Measurements from ENCODE around the gene DMAC2L. TPM values are rescaled to one million over a fixed set of nuclear protein-coding genes. Genes with fewer than 3 reads are reported as not detected.
"Not testable (repeated sequence)": the region's sequence is repeated elsewhere in the genome, so short reads cannot be mapped to it uniquely, and the experiment has no call there.

Gene DMAC2L
- total RNA-seq, 1 donor from 2014 or later = 10.8 TPM

DNA sequence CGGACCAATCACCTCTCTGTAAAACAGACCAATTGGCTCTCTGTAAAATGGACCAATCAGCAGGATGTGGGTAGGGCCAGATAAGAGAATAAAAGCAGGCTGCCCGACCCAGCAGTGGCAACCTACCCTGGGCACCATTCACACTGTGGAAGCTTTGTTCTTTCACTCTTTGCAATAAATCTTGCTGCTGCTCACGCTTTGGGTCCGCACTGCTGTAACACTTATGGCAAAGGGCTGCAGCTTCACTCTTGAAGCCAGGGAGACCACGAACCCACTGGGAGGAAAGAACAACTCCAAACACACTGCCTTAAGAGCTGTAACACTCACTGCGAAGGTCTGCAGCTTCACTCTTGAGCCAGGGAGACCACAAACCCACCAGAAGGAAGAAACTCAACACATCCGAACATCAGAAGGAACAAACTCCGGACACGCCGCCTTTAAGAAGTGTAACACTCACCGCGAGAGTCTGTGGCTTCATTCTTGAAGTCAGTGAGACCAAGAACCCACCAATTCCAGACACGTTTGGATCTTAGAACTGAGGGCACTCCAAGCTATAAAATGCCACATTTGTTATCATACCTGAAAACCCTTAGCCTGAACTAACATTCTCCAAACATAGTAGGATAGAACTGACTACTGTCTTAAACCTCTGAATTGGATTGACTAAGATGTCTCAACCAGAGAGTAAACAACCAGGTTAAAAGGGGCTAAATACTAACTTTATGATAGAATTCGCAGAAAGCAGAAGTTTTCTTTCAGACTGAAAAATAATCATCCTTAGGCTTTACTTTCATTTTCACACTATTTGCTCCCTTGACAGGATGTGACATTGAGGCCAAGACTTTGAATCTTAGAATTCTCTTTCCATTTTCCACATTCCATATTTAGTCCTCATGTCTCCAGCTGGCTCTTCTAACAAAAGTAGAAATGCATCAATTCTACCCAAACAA, 50.9 kb downstream of the DMAC2L start:
- FAIRE-seq (no peak), DNase-seq (ENCODE audit: low read depth) (no peak)
- TF ChIP-seq, protein P1, sequence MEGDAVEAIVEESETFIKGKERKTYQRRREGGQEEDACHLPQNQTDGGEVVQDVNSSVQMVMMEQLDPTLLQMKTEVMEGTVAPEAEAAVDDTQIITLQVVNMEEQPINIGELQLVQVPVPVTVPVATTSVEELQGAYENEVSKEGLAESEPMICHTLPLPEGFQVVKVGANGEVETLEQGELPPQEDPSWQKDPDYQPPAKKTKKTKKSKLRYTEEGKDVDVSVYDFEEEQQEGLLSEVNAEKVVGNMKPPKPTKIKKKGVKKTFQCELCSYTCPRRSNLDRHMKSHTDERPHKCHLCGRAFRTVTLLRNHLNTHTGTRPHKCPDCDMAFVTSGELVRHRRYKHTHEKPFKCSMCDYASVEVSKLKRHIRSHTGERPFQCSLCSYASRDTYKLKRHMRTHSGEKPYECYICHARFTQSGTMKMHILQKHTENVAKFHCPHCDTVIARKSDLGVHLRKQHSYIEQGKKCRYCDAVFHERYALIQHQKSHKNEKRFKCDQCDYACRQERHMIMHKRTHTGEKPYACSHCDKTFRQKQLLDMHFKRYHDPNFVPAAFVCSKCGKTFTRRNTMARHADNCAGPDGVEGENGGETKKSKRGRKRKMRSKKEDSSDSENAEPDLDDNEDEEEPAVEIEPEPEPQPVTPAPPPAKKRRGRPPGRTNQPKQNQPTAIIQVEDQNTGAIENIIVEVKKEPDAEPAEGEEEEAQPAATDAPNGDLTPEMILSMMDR (IDR thresholded peaks at IDR 0.05; ENCODE audit: insufficient read depth, low read length, severe bottlenecking) = no peak
- Histone ChIP-seq H3K4me3 (ENCODE audit: low read depth, low read length) (no peak overlapping the region), H3K27me3 (ENCODE audit: control insufficient read depth, insufficient read depth, low read length) (no peaks in the 10 kb centered on the region), H3K36me3 (ENCODE audit: control insufficient read depth, insufficient read depth, low read length) (no peaks in the 10 kb centered on the region)

DNA sequence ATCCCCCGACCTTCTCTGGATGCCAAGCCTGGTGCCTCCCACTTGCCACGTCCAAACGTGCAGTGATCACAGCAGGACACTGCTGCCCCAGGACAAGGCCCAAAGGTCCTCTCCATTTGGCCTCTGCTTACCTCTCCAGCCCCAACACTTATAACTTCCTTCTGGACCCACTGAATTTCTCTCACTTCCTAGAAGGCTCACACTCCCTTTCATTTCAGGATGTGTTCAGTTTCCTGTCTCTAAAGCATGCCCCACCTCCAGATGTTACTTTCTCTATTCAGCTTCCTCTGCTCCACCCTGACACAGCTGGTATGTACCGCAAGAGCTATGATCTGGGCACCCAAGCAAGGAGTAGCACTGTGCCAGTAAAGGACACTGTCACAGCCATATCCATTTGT, 51.6 kb downstream of the DMAC2L start:
- Histone ChIP-seq H3K36me3 (ENCODE audit: control insufficient read depth, insufficient read depth, low read length) (no peaks in the 10 kb centered on the region), H3K4me3 (ENCODE audit: low read depth, low read length) (no peak overlapping the region), H3K27me3 (ENCODE audit: control insufficient read depth, insufficient read depth, low read length) (no peaks in the 10 kb centered on the region)
- DNase-seq (ENCODE audit: low read depth) (no peak), FAIRE-seq (no peak)
- TF ChIP-seq, protein P1 (IDR thresholded peaks at IDR 0.05; ENCODE audit: insufficient read depth, low read length, severe bottlenecking) = no peak

DNA sequence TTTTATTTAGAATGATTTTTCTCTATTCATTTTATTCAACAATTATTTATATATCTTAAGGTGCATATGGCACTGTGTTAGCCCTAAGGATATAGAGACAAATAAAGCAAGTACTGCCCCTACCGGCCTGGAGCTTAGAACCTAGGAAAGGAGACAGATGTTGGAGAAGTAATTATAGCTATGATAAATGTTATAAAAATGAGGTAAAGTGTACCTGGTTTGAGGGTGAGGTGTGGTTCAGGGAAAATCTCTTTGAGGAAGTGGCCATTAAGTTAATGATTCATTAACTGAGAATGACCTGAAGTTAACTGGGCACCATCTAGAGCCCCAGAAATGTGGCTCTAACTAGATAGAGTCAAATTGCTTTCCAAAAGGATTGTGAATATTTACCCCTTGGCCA, 52.7 kb downstream of the DMAC2L start:
- no peaks in the 10 kb centered on the region for H3K27me3 ChIP-seq (ENCODE audit: control insufficient read depth, insufficient read depth, low read length)
- no peaks in the 10 kb centered on the region for H3K36me3 ChIP-seq (ENCODE audit: control insufficient read depth, insufficient read depth, low read length)
- no peak overlapping the region for H3K4me3 ChIP-seq (ENCODE audit: low read depth, low read length)
- TF ChIP-seq, protein P1 (IDR thresholded peaks at IDR 0.05; ENCODE audit: insufficient read depth, low read length, severe bottlenecking) = no peak
- DNase-seq (ENCODE audit: low read depth) (peak; percentile 70), FAIRE-seq (no peak)

GRCh38 chr14:50365572-50365971, 53.4 kb downstream of the DMAC2L start:
- not testable (repeated sequence) for FAIRE-seq; H3K36me3 ChIP-seq (ENCODE audit: control insufficient read depth, insufficient read depth, low read length); H3K27me3 ChIP-seq (ENCODE audit: control insufficient read depth, insufficient read depth, low read length); H3K4me3 ChIP-seq (ENCODE audit: low read depth, low read length); DNase-seq (ENCODE audit: low read depth)

DNA sequence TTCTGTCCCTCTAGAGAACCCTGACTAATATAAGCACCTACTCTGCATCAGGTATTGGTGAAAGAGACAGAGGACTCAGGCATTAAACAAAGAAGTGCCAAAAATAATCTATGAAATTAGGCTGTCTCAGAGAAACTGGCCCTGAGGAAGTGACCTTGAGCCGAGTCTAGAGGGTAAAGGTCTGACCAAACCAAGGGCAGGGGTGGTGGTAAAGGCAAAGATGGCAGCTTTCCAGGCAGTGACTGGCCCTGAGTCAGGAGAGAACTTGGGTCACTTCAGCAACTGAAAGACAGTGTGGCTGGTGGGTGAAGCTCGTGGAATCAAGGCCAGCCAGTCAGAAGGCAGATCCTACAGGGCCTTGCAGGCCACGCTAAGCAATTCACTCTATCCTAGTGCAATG, 54.0 kb downstream of the DMAC2L start:
- no peak for DNase-seq (ENCODE audit: low read depth)
- no peaks in the 10 kb centered on the region for H3K27me3 ChIP-seq (ENCODE audit: control insufficient read depth, insufficient read depth, low read length)
- H3K4me3 ChIP-seq (ENCODE audit: low read depth, low read length) = no peak overlapping the region
- no peaks in the 10 kb centered on the region for H3K36me3 ChIP-seq (ENCODE audit: control insufficient read depth, insufficient read depth, low read length)
- FAIRE-seq = no peak
- TF ChIP-seq, protein P1 (IDR thresholded peaks at IDR 0.05; ENCODE audit: insufficient read depth, low read length, severe bottlenecking) = no peak

GRCh38 chr14:50366589-50366988, 54.5 kb downstream of the DMAC2L start:
- Histone ChIP-seq H3K27me3 (ENCODE audit: control insufficient read depth, insufficient read depth, low read length) (no peaks in the 10 kb centered on the region), H3K4me3 (ENCODE audit: low read depth, low read length) (no peak overlapping the region), H3K36me3 (ENCODE audit: control insufficient read depth, insufficient read depth, low read length) (no peaks in the 10 kb centered on the region)
- DNase-seq (ENCODE audit: low read depth) (no peak), FAIRE-seq (no peak)
- TF ChIP-seq, protein P1 (IDR thresholded peaks at IDR 0.05; ENCODE audit: insufficient read depth, low read length, severe bottlenecking) = no peak

Measured in bronchial epithelial cell (primary cell).